T-helper 1 cell (primary cell): ENCODE results near the gene PLA2G6.
"Not testable (repeated sequence)": the region's sequence is repeated elsewhere in the genome, so short reads cannot be mapped to it uniquely, and the experiment has no call there.

Experiments used
- DNase-seq, 5 donors: peaks; one replicate each; pipeline ENCODE4 v3.0.0-alpha.2; 2012 to 2020

Gene PLA2G6

DNA sequence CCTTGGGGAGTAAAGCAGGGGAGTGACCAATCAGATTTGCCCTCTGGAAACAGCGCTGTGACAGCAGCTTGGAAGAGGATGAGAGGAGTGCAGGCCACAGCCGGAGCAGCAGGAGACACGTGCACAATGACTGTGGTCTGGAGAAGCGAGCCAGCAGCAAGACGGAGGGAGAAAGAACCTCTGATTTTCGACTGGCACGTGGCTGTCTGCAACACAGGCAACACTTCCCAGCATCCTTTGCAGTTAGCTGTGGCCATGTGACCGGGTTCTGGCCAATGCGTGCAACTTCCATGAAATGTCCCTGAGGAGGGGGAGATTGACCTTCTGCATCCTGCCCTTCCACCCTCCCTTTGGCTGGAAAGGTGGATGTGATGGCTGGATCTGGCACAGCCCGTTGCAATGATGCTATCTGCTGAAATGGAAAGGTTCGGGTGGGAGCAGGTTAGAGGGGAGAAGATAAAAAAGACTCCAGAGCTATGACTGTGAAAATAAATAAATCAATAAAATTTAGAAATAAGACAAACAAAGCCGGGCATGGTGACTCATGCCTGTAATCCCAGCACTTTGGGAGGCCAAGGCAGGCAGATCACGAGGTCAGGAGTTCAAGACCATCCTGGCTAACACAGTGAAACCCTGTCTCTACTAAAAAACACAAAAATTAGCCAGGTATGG, 15.6 kb downstream of the PLA2G6 start:
- no peak for DNase-seq

DNA sequence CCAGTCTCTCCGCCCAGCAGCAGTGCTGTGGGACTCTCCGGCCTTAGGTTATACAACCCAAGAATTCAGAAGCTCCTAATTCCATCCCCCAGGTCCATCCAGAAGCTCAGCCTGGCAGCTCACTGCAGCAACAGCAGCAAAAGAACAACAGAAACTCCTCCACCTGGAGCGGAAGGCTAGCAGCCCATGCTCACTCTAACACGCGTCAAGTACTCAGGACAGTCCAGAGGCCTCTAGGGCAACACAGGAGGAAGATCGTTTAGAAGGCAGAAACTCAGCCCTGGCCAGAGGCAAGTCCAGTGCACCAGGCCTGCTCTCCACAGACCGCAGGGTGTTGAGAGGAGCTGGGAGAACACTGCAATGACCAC, 17.1 kb downstream of the PLA2G6 start:
- no peak for DNase-seq

GRCh38 chr22:38163844-38164550, 17.6 kb downstream of the PLA2G6 start:
- DNase-seq, result no peak

- DNase-seq, result no peak
These were observed 18.5 kb downstream of the PLA2G6 start for GRCh38 chr22:38162881-38163843.

DNA sequence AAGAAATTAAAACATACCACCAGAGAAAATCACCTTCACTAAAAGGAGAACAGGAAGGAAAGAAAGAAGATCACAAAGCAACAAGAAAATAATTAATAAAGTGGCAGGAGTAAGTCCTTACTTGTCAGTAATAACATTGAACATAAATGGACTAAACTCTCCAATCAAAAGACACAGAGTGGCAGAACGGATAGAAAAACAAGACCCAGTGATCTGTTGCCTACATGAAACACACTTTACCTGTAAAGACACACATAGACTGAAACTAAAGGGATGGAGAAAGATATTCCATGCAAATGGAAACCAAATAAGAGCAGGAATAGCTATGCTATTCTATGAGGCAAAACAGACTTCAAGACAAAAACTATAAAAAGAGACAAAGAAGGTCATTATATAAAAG, 25.9 kb downstream of the PLA2G6 start:
- no peak for DNase-seq

GRCh38 chr22:38154563-38154915, 27.1 kb downstream of the PLA2G6 start:
- DNase-seq, result not testable (repeated sequence)

DNA sequence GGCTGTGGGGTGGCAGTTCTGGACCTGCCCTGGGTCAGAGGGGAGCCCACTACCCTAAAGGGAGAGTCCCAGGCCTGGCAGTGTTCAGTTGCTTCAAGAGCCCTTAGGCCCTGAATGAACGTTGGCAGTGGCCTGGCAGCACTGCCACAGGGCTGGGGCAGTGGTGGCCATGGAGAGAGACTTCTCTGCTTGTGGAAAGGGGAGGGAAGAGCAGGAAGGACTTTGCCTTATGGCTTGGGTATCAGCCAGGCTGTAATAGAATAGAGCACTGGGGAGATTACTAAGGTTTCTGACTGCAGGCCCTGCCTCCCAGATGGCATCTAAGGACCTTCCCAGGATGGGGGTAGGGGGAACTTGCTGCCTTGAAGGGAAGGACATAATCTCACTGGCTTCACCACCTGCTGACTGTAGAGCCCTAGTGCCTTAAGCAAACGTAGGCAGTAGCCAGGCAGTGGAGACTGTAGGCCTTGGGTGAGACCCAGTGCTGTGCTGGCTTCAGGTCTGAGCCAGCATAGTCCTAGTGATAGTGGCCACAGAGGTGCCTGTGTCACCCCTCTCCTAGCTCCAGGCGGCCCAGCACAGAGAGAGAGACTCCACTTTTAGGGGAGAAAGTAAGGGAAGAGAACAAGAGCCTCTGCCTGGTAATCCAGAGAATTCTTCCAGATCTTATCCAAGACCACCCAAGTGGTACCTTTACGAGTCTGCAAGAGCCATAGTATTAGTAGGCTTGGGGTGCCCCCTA, 27.6 kb downstream of the PLA2G6 start:
- no peak for DNase-seq

DNA sequence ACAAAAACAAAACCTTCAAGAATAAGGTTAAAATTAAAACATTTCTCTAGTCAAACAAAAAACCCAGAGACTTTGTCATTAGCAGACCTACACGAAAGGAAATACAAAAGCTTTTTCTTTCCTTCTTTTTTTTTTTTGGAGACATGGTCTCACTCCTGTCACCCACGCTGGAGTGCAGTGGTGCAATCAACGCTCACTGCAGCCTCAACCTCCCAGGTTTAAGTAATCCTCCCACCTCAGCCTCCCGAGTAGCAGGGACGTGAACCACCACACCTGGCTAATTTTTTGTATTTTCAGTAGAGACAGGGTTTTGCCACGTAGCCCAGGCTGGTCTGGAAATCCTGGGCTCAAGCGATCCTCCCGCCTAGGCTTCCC, 30.5 kb downstream of the PLA2G6 start:
- no peak for DNase-seq

- no peak for DNase-seq
These were observed 33.4 kb downstream of the PLA2G6 start for GRCh38 chr22:38148245-38148644.

- not testable (repeated sequence) for DNase-seq
These were observed 35.5 kb downstream of the PLA2G6 start for GRCh38 chr22:38146166-38146565.

- DNase-seq, result no peak
These were observed 37.6 kb downstream of the PLA2G6 start for GRCh38 chr22:38144025-38144405.

DNA sequence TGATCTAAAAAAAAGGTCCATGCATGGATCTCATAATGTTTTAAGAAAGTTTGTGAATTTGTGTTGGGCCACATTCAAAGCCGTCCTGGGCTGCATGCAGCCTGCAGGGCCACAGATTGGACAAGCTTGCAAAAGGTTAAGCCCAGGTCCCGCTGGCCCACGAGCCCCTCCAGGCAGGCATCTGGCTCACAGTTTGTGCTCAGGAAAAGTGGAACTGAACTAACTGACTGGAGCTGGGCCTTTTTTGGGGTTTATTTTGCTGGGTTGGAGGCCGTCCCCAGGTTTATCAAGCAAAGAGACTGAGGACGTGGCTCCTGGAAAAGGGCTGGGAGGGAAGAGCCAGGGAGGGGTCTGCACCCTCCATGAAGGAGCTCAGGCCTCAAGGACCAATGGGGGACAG, 39.0 kb downstream of the PLA2G6 start:
- no peak for DNase-seq

GRCh38 chr22:38141217-38141973, 40.2 kb downstream of the PLA2G6 start:
- no peak for DNase-seq

DNA sequence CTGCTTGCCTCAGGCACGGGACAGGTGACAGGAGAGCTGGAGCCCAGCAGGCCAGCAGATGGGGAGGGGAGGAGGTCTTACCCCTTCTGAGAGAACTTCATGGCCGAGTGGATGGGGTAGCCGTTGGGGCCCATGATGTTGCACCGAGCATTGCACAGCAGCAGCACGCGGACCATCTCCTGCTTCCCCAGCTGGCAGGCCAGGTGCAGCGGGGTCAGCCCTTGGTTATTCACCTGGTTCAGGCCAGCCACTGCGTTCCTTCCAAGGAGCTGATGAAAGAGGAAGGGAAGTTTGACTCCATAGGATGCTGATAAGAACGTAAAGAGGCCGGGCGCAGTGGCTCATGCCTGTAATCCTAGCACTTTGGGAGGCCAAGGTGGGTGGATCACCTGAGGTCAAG, 41.7 kb downstream of the PLA2G6 start:
- DNase-seq, result no peak

GRCh38 chr22:38138961-38139360, 42.7 kb downstream of the PLA2G6 start:
- no peak for DNase-seq

DNA sequence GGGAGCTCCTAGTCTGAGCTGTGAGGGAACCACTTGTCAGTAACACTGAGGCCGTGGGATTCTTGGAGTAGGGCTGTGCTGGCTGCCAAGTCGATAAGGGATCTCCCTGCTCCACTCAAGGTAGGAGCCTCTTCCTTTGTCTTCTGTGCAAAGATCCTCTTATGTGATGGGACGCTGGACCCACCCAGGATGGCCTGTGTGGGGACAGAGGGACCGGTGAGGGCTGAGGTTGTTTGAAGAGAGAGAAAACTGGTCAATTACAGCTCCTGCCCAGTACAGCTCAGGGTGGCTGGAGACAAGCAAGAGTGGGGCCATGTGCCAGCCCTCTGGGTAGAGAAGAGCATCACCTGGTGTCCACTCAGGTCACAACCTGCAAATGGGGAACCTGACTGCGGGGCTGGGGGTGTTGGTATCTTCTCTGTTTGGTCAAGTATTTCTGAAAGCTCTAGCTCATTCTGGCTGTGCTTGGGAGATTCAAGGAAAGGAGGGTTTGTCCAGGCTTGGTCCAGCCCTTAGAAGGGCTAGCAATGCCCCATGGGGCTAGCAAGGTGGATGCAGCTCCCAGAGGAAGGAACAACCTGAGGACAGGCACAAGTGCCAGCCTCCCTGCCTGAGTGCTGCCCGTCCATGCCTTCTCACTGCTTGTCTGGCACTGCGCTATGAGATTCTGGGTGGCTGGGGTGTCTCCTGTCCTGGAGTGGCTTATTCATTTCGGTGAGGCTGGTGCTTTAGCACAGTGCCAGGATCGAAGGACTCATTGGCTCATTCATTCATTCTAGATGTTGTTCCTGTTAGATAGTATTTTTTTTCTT, 43.5 kb downstream of the PLA2G6 start:
- DNase-seq, result no peak

DNA sequence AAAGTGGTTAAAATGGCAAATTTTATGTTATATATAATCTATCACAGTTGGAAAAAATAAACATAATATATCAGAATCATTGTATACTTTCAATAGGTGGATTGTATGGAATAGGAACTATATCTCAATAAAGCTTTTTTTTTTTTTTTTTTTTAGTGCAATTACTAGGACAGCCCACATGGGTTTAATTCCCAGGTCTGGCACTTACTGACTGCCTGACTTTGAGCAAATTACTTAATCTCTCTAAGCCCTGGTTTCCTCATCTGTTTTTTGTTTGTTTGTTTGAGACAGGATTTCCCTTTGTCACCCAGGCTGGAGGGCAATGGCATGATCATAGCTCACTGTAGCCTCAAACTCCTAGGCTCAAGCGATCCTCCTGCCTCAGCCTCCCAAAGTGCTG, 45.0 kb downstream of the PLA2G6 start:
- no peak for DNase-seq

DNA sequence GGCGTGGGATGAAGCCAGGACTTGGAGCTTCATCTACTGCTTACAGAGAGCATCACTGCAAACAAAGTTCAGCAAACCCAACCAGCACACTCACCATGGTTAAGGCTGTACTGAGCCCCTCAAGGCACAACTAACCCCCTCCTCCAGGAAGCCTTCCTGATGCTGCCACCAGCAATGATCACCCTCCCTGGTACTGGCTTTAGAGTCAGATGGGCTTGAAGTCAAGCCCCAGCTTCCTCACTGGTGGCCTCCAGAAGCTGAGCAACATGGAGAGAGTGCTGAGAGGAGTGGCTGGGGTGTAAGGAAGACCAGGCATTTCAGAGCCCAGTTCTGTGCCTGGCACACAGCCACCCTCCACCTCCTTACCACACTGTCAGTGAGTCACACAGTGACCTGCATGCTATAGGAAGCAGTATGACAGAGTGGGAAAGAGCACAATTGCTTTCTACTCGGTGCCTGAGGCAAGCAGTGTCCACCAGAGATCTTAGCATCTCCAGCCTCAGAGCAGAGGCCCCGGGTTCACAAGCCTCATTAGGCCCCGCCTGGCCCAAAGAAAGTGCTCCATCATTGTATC, 46.4 kb downstream of the PLA2G6 start:
- DNase-seq, result no peak

GRCh38 chr22:38133331-38133730, 48.3 kb downstream of the PLA2G6 start:
- no peak for DNase-seq

DNA sequence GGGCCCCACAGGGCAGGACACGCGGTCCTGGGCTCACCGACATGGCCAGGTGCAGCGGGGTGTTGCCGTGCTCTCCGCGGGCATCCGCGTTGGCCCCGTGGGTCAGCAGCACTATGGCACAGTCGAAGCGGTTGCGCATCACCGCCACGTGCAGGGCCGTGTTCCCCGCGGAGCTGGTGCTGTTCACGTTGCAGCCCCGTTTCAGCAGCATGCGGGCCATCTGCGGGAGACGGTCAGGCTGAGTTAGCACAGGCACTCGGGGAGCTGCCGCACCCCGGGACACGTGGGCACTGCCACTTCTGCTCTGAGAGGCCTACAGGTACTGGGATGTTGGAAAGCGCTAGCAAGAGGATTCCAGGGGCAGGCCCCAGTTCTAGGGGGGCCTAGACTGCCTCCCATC, 48.8 kb downstream of the PLA2G6 start:
- DNase-seq, result no peak

GRCh38 chr22:38132136-38132535, 49.5 kb downstream of the PLA2G6 start:
- DNase-seq, result no peak
